ENCODE results near the gene PLCG1. TPM values are rescaled to one million over a fixed set of nuclear protein-coding genes. Genes with fewer than 3 reads are reported as not detected.

PLCG1 gene
- total and polyA plus RNA-seq, 2 experiments from 2014 or later = 27.4 to 206 TPM

- Histone ChIP-seq H3K36me3 (ENCODE audit: insufficient read depth) (peaks cover 11% of the 10 kb centered on the region), H3K9me2 (ENCODE audit: insufficient read depth) (no peaks in the 10 kb centered on the region), H3F3A (replicated peaks; ENCODE audit: low read depth) (no peaks in the 10 kb centered on the region), H3K4me2 (no peak overlapping the region), H3K27ac (ENCODE audit: low read depth) (no peak overlapping the region), H3K27me3 (ENCODE audit: insufficient read depth) (no peaks in the 10 kb centered on the region), H3K4me1 (ENCODE audit: insufficient read depth) (peaks cover 5% of the 10 kb centered on the region; the same call in 1 of the 2 replicates), H2AFZ (no peak overlapping the region), H3K79me2 (replicated peaks; ENCODE audit: insufficient read depth) (no peaks in the 10 kb centered on the region), H3K4me3 (no peak overlapping the region), H4K20me1 (replicated peaks; ENCODE audit: insufficient read depth) (peaks cover 4% of the 10 kb centered on the region; the same call in 1 of the 2 replicates)
- no peak for TF ChIP-seq ZNF462 (CRISPR knock-in tag; IDR thresholded peaks at IDR 0.05)
- no peak for TF ChIP-seq ZNF331 (CRISPR knock-in tag; IDR thresholded peaks at IDR 0.05; ENCODE audit: low read depth)
- TF ChIP-seq EZH2phosphoT487 (IDR thresholded peaks at IDR 0.05; ENCODE audit: unreplicated experiment) = no peak
- no peak for TF ChIP-seq STAT1 (IDR thresholded peaks at IDR 0.05; ENCODE audit: unreplicated experiment)
- TF ChIP-seq ZNF114 (CRISPR knock-in tag; IDR thresholded peaks at IDR 0.05) = no peak
- TF ChIP-seq, protein P1, sequence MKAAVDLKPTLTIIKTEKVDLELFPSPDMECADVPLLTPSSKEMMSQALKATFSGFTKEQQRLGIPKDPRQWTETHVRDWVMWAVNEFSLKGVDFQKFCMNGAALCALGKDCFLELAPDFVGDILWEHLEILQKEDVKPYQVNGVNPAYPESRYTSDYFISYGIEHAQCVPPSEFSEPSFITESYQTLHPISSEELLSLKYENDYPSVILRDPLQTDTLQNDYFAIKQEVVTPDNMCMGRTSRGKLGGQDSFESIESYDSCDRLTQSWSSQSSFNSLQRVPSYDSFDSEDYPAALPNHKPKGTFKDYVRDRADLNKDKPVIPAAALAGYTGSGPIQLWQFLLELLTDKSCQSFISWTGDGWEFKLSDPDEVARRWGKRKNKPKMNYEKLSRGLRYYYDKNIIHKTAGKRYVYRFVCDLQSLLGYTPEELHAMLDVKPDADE (IDR thresholded peaks at IDR 0.05) = no peak
- Mint-ChIP-seq H3K4me3 (no peak overlapping the region), H3K4me1 (peaks cover 16% of the 10 kb centered on the region; the same call in 2 of the 3 replicates), H3K9me3 (no peaks in the 10 kb centered on the region), H3K36me3 (ENCODE audit: low read depth) (peaks cover 28% of the 10 kb centered on the region), H3K27ac (no peak overlapping the region), H3K27me3 (ENCODE audit: insufficient read depth, low read depth, poor library complexity) (peaks cover 13% of the 10 kb centered on the region)
- DNase-seq (ENCODE audit: low spot score) (no peak), ATAC-seq (peak; percentile 7; the same call in 1 of the 3 replicates)
Observed at GRCh38 chr20:41179961-41180360, 42.6 kb downstream of the PLCG1 start.

Measured in GM23338 (cell line).